ENCODE results near the gene TGFBR3.

Gene TGFBR3

GRCh38 chr1:91725989-91726721, 159.8 kb downstream of the TGFBR3 start:
- no peak for TF ChIP-seq CTCF (IDR thresholded peaks at IDR 0.05; ENCODE audit: low read depth, low read length)
- H3K4me3 ChIP-seq (ENCODE audit: low read depth, low read length) = no peak overlapping the region
- in situ Hi-C loops (cut with HindIII; ENCODE audit: low sequenced_read_pairs) = no loop called here
- peak; percentile 84 for DNase-seq (ENCODE audit: low read depth, low spot score)

DNA sequence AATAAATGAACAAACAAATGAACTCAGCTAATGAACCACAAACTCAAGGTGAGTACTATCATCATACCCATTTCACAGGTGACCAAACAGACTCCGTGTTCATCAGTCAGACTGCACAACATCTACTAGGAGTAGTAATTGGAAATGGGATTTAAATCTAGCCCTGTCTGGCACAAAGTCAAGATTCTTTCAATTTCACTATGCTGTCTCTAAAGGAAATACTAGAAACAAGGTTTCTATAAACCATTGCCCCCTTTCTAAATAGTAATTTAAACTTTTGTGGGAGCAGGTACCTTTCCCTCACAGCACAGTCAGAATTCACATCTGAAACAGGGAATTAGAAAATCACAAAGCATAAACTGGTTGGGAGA, 160.3 kb downstream of the TGFBR3 start:
- no peak overlapping the region for H3K4me3 ChIP-seq (ENCODE audit: low read depth, low read length)
- no peak for TF ChIP-seq CTCF (IDR thresholded peaks at IDR 0.05; ENCODE audit: low read depth, low read length)
- in situ Hi-C loops (cut with HindIII; ENCODE audit: low sequenced_read_pairs) = no loop called here
- no peak for DNase-seq (ENCODE audit: low read depth, low spot score)

- DNase-seq (ENCODE audit: low read depth, low spot score) = no peak
- in situ Hi-C loops (cut with HindIII; ENCODE audit: low sequenced_read_pairs) = no loop called here
- no peak overlapping the region for H3K4me3 ChIP-seq (ENCODE audit: low read depth, low read length)
- no peak for TF ChIP-seq CTCF (IDR thresholded peaks at IDR 0.05; ENCODE audit: low read depth, low read length)
Measured at GRCh38 chr1:91724644-91725043, 161.3 kb downstream of the TGFBR3 start.

GRCh38 chr1:91724231-91724630, 161.7 kb downstream of the TGFBR3 start:
- in situ Hi-C loops (cut with HindIII; ENCODE audit: low sequenced_read_pairs) = no loop called here
- no peak for TF ChIP-seq CTCF (IDR thresholded peaks at IDR 0.05; ENCODE audit: low read depth, low read length)
- DNase-seq (ENCODE audit: low read depth, low spot score) = no peak
- H3K4me3 ChIP-seq (ENCODE audit: low read depth, low read length) = no peak overlapping the region

GRCh38 chr1:91720044-91720443, 165.9 kb downstream of the TGFBR3 start:
- in situ Hi-C loops (cut with HindIII; ENCODE audit: low sequenced_read_pairs) = no loop called here
- no peak for TF ChIP-seq CTCF (IDR thresholded peaks at IDR 0.05; ENCODE audit: low read depth, low read length)
- H3K4me3 ChIP-seq (ENCODE audit: low read depth, low read length) = no peak overlapping the region
- DNase-seq (ENCODE audit: low read depth, low spot score) = no peak

- no peak for DNase-seq (ENCODE audit: low read depth, low spot score)
- no peak for TF ChIP-seq CTCF (IDR thresholded peaks at IDR 0.05; ENCODE audit: low read depth, low read length)
- no peak overlapping the region for H3K4me3 ChIP-seq (ENCODE audit: low read depth, low read length)
- in situ Hi-C loops (cut with HindIII; ENCODE audit: low sequenced_read_pairs) = no loop called here
Measured at GRCh38 chr1:91718877-91719276, 167.1 kb downstream of the TGFBR3 start.
